Measurements from ENCODE around the gene CCNL2.

The CCNL2 gene

DNA sequence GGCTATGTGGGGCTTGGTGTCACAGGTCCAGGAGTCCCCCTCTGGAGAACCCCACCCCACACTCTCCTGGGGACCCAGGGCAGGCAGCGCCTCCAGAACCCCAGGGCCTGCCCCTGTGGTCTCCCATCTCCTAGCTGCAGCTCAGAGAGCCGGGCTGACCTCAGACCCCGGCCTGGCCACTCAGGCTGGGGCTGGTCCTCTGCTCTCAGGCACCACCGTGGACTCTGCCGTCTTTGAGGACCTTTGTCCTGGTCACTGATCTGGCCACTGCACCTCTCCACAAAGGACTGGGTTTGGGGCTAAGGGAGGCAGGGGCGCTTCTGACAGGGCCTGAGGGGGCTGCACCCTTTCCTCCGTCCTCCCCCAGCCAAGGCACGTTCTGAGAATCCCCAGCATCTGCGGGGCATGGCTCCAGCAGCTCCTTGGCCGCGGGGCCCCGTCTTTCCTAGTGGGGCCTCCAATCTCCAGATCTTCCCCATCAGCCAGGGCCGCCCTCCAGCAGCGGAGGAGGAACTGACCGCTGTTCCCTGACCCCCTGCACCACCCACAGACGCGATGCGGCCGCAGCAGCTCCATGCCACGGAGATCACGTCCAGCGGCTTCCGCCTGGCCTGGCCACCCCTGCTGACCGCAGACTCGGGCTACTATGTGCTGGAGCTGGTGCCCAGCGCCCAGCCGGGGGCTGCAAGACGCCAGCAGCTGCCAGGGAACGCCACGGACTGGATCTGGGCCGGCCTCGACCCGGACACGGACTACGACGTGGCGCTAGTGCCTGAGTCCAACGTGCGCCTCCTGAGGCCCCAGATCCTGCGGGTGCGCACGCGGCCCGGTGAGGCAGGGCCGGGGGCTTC lies 39.6 kb upstream of the CCNL2 start:
- no peak for TF ChIP-seq EZH2phosphoT487 (IDR thresholded peaks at IDR 0.05; ENCODE audit: low read length)
- no peak for TF ChIP-seq EZH2 (optimal IDR thresholded peaks at IDR 0.05; ENCODE audit: low read depth, low read length)
- TF ChIP-seq, protein P1, sequence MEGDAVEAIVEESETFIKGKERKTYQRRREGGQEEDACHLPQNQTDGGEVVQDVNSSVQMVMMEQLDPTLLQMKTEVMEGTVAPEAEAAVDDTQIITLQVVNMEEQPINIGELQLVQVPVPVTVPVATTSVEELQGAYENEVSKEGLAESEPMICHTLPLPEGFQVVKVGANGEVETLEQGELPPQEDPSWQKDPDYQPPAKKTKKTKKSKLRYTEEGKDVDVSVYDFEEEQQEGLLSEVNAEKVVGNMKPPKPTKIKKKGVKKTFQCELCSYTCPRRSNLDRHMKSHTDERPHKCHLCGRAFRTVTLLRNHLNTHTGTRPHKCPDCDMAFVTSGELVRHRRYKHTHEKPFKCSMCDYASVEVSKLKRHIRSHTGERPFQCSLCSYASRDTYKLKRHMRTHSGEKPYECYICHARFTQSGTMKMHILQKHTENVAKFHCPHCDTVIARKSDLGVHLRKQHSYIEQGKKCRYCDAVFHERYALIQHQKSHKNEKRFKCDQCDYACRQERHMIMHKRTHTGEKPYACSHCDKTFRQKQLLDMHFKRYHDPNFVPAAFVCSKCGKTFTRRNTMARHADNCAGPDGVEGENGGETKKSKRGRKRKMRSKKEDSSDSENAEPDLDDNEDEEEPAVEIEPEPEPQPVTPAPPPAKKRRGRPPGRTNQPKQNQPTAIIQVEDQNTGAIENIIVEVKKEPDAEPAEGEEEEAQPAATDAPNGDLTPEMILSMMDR (IDR thresholded peaks at IDR 0.05; ENCODE audit: low read length) = no peak
- Histone ChIP-seq H3K79me2 (ENCODE audit: low read length) (no peaks in the 10 kb centered on the region), H4K20me1 (ENCODE audit: insufficient read depth, low read length) (no peaks in the 10 kb centered on the region), H3K9me3 (replicated peaks; ENCODE audit: insufficient read depth, low read length) (no peaks in the 10 kb centered on the region), H3K4me3 (ENCODE audit: low read length) (no peak overlapping the region), H3K27ac (ENCODE audit: low read length) (no peak overlapping the region), H3K9ac (ENCODE audit: low read length) (no peak overlapping the region), H3K4me2 (ENCODE audit: low read depth, low read length) (no peak overlapping the region), H3K27me3 (replicated peaks; ENCODE audit: insufficient read depth, low read length) (peaks cover 46% of the 10 kb centered on the region), H3F3A (ENCODE audit: insufficient read depth, low read length) (no peaks in the 10 kb centered on the region), H3K4me1 (ENCODE audit: low read length) (no peaks in the 10 kb centered on the region; the same call in 1 of the 2 replicates), H3K36me3 (replicated peaks; ENCODE audit: insufficient read depth, low read length) (no peaks in the 10 kb centered on the region), H2AFZ (ENCODE audit: low read length) (no peak overlapping the region), H3K9me2 (replicated peaks; ENCODE audit: insufficient read depth, low read length) (no peaks in the 10 kb centered on the region)
- DNase-seq = no peak

DNA sequence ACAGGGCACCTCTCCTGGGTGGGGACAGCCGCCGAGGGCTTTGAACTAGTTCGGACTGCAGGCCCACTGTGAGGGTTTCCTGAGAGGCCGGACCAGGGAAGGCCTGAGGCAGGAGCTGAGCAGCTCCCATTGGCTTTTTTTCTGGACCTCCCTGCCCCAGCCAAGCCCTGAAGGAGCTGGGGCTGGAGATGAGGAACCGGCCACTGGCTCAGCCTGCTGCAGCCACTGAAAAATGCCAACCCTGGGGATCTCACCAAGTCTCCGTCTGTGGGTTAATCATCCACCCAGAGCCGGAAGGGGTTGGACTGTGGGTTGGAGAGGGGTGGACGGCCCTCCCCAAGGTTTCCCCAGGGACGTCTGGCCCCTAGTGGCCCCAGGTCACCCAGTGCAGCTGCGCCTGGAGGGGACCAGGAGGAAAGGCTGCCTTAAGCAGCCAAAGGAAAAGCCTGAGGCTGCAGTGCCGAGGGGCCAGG lies 38.8 kb upstream of the CCNL2 start:
- H3F3A ChIP-seq (ENCODE audit: insufficient read depth, low read length) = no peaks in the 10 kb centered on the region
- no peak overlapping the region for H3K27ac ChIP-seq (ENCODE audit: low read length)
- no peaks in the 10 kb centered on the region for H3K36me3 ChIP-seq (replicated peaks; ENCODE audit: insufficient read depth, low read length)
- H3K4me1 ChIP-seq (ENCODE audit: low read length) = no peaks in the 10 kb centered on the region; the same call in 1 of the 2 replicates
- no peak overlapping the region for H3K4me2 ChIP-seq (ENCODE audit: low read depth, low read length)
- TF ChIP-seq EZH2phosphoT487 (IDR thresholded peaks at IDR 0.05; ENCODE audit: low read length) = no peak
- TF ChIP-seq, protein P1 (IDR thresholded peaks at IDR 0.05; ENCODE audit: low read length) = no peak
- TF ChIP-seq EZH2 (optimal IDR thresholded peaks at IDR 0.05; ENCODE audit: low read depth, low read length) = no peak
- H3K9me3 ChIP-seq (replicated peaks; ENCODE audit: insufficient read depth, low read length) = no peaks in the 10 kb centered on the region
- no peak for DNase-seq
- H3K9ac ChIP-seq (ENCODE audit: low read length) = no peak overlapping the region
- H3K79me2 ChIP-seq (ENCODE audit: low read length) = no peaks in the 10 kb centered on the region
- H4K20me1 ChIP-seq (ENCODE audit: insufficient read depth, low read length) = no peaks in the 10 kb centered on the region
- H2AFZ ChIP-seq (ENCODE audit: low read length) = no peak overlapping the region
- no peak overlapping the region for H3K4me3 ChIP-seq (ENCODE audit: low read length)
- H3K9me2 ChIP-seq (replicated peaks; ENCODE audit: insufficient read depth, low read length) = no peaks in the 10 kb centered on the region
- peaks cover 52% of the 10 kb centered on the region for H3K27me3 ChIP-seq (replicated peaks; ENCODE audit: insufficient read depth, low read length)

DNA sequence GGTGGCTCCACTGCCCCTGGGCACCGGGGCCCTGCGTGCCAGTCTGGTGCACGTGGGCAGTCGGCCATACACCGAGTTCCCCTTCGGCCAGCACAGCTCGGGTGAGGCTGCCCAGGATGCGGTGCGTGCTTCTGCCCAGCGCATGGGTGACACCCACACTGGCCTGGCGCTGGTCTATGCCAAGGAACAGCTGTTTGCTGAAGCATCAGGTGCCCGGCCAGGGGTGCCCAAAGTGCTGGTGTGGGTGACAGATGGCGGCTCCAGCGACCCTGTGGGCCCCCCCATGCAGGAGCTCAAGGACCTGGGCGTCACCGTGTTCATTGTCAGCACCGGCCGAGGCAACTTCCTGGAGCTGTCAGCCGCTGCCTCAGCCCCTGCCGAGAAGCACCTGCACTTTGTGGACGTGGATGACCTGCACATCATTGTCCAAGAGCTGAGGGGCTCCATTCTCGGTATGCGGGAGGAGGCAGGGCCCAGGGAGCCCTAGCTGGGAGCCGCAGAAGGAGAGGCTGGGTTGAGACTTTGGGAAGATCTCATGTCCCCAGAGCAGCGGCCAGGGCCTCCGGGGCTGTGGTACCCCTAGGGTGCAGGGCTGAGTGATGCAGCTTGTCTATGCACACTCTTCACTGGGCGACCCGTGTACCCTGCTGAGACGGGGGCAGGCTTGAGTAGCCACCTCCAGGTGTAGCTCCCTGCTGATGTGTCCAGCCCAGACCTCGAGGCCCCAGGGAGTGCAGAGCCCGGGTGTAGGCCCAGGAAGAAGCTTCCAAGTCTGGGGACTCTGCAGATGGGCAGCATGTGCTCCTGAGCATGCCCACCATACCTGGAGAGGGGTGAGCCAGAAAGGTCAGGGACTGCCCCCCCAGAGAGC lies 38.1 kb upstream of the CCNL2 start:
- Histone ChIP-seq H3K4me3 (ENCODE audit: low read length) (no peak overlapping the region), H3K79me2 (ENCODE audit: low read length) (no peaks in the 10 kb centered on the region), H3K4me1 (ENCODE audit: low read length) (no peaks in the 10 kb centered on the region; the same call in 1 of the 2 replicates), H3K9me3 (replicated peaks; ENCODE audit: insufficient read depth, low read length) (no peaks in the 10 kb centered on the region), H2AFZ (ENCODE audit: low read length) (no peak overlapping the region), H3K27me3 (replicated peaks; ENCODE audit: insufficient read depth, low read length) (peaks cover 52% of the 10 kb centered on the region), H4K20me1 (ENCODE audit: insufficient read depth, low read length) (no peaks in the 10 kb centered on the region), H3K9ac (ENCODE audit: low read length) (no peak overlapping the region), H3K36me3 (replicated peaks; ENCODE audit: insufficient read depth, low read length) (no peaks in the 10 kb centered on the region), H3K9me2 (replicated peaks; ENCODE audit: insufficient read depth, low read length) (no peaks in the 10 kb centered on the region), H3F3A (ENCODE audit: insufficient read depth, low read length) (no peaks in the 10 kb centered on the region), H3K4me2 (ENCODE audit: low read depth, low read length) (no peak overlapping the region), H3K27ac (ENCODE audit: low read length) (no peak overlapping the region)
- no peak for DNase-seq
- TF ChIP-seq EZH2phosphoT487 (IDR thresholded peaks at IDR 0.05; ENCODE audit: low read length) (no peak), EZH2 (optimal IDR thresholded peaks at IDR 0.05; ENCODE audit: low read depth, low read length) (no peak)
- TF ChIP-seq, protein P1 (IDR thresholded peaks at IDR 0.05; ENCODE audit: low read length) = no peak
